Prostate gland (tissue), 2 donors: ENCODE data around the gene C18orf54. TPM values are rescaled to one million over a fixed set of nuclear protein-coding genes. Genes with fewer than 3 reads are reported as not detected.
"Not testable (repeated sequence)": the region's sequence is repeated elsewhere in the genome, so short reads cannot be mapped to it uniquely, and the experiment has no call there.

Experiments
- DNase-seq: peaks from one replicate; pipeline ENCODE4 v3.0.0-alpha.2; 2019; ENCODE audit warnings: low spot score
- H3K27ac ChIP-seq, 2 donors: fragments of 200-600 bp; sonication (generic); 2 replicates each; pipeline ENCODE4 v1.5.1; 2017 to 2019
- H3K27me3 ChIP-seq: fragments of 200-600 bp; sonication (generic); replicated peaks from 2 replicates; pipeline ENCODE4 v1.5.1; 2019; ENCODE audit not compliant: insufficient read depth
- H3K36me3 ChIP-seq, 2 donors: fragments of 200-600 bp; sonication (generic); 1 replicate in 1 of 2; 2 replicates in 1 of 2; pipeline versions ENCODE4 v1.5.1 to v1.8.1; 2017 to 2019
- H3K4me1 ChIP-seq: fragments of 200-600 bp; sonication (generic); replicated peaks from 2 replicates; pipeline ENCODE4 v1.5.1; 2019
- H3K4me3 ChIP-seq, 2 donors: fragments of 200-600 bp; sonication (generic); 2 replicates each; pipeline ENCODE4 v1.5.1; 2017 to 2019
- H3K9me3 ChIP-seq: fragments of 200-600 bp; sonication (generic); 2 replicates; pipeline ENCODE4 v1.5.1; 2017
- CTCF ChIP-seq, 4 experiments: fragments of 200-600 bp in 2 of 4; fragments of 450-650 bp in 2 of 4; sonication (generic) in 2 of 4; IDR thresholded peaks; 1 replicate in 3 of 4; 2 replicates in 1 of 4; pipeline ENCODE4 v1.5.1; 2016 to 2019; ENCODE audit warnings: antibody characterized with exemption in 4 of 4, mild to moderate bottlenecking in 2 of 4, moderate library complexity in 2 of 4
- POLR2A ChIP-seq: fragments of 450-650 bp; IDR thresholded peaks from one replicate; pipeline ENCODE4 v1.6.1; 2016; ENCODE audit warnings: antibody characterized with exemption, mild to moderate bottlenecking
- POLR2AphosphoS5 ChIP-seq: sonication (generic); formaldehyde crosslinking; IDR thresholded peaks from one replicate; pipeline ENCODE4 v1.6.1; 2017; ENCODE audit warnings: antibody characterized with exemption
- WGBS: methylation state at CpG from one replicate; pipeline ENCODE4 v1.1.5; 2018; 5-methylcytosine and 5-hydroxymethylcytosine counted together
- intact Hi-C: fragments of 100-400 bp; cut with DNase I; formaldehyde crosslinking; loops from one replicate; pipeline ENCODE4 v1.14.2; 2022
- total RNA-seq, 2 donors: library from RNA; depleted of rRNA; stranded (reverse); fragments of >200 nt; gene quantifications; one replicate each; pipeline ENCODE4 v1.1.0, GENCODE V29; 2016

The C18orf54 gene
- total RNA-seq, 2 donors from 2014 or later, result 1.3 to 5.6 TPM

DNA sequence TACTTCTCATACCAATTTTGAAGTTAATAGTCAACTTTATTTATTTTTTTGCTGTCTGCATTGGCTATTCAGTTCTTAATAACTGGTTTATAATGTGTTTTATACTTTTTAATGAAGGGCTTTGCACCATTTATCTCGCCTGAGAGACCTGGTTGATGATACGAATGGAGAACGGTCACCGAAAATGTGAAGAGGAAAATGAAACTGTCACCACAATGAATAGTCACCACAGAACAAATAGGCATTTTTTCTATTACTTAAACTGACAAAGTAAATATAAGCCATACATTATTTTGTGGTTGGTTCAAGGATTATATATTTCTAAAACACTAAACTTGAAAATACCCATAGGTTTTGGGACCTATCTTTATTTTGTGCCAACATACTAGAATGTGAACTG is 20.4 kb downstream of the C18orf54 start:
- 98% methylated on average over 4 of the region's 4 CpGs for WGBS
- Histone ChIP-seq H3K4me3 (no peak overlapping the region), H3K36me3 (no peaks in the 10 kb centered on the region), H3K4me1 (no peaks in the 10 kb centered on the region), H3K27ac (no peak overlapping the region), H3K27me3 (no peaks in the 10 kb centered on the region), H3K9me3 (no peaks in the 10 kb centered on the region)
- TF ChIP-seq POLR2A (no peak), CTCF (IDR thresholded peaks at IDR 0.05) (no peak), POLR2AphosphoS5 (no peak)
- intact Hi-C loops, result no loop called here
- DNase-seq, result no peak

DNA sequence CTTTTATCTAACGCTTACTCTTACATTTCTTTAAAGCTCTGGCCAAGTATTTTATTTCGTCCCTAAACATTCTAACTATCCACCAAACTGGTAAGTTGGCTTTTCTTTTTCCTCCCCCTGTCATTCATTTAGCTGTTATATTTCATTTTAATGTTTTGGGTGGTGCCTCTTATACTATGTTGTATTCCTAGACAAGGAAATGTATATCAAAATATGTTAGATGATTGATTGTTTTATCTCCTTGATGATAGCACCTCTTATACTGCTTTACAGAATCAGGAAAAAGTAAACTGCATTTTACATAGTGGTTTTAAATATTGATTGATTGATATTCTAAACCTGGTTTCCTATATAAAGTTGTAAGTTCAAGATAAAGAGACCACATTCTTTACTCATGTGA is 23.9 kb downstream of the C18orf54 start:
- Histone ChIP-seq H3K4me3 (no peak overlapping the region), H3K9me3 (no peaks in the 10 kb centered on the region), H3K4me1 (no peaks in the 10 kb centered on the region), H3K27me3 (no peaks in the 10 kb centered on the region), H3K27ac (no peak overlapping the region), H3K36me3 (no peaks in the 10 kb centered on the region)
- 69% methylated on average over 2 of the region's 2 CpGs for WGBS
- TF ChIP-seq POLR2AphosphoS5 (no peak), CTCF (IDR thresholded peaks at IDR 0.05) (no peak), POLR2A (no peak)
- intact Hi-C loops, result no loop called here
- DNase-seq, result no peak

GRCh38 chr18:54382076-54382475 is 24.4 kb downstream of the C18orf54 start:
- H3K27ac ChIP-seq, result no peak overlapping the region
- H3K9me3 ChIP-seq, result no peaks in the 10 kb centered on the region
- WGBS, result 92% methylated on average over 3 of the region's 3 CpGs
- no peak for TF ChIP-seq POLR2AphosphoS5
- no peak for TF ChIP-seq POLR2A
- no peak for TF ChIP-seq CTCF (IDR thresholded peaks at IDR 0.05)
- intact Hi-C loops, result no loop called here
- no peaks in the 10 kb centered on the region for H3K27me3 ChIP-seq
- no peak for DNase-seq
- no peaks in the 10 kb centered on the region for H3K36me3 ChIP-seq
- H3K4me1 ChIP-seq, result no peaks in the 10 kb centered on the region
- H3K4me3 ChIP-seq, result no peak overlapping the region

GRCh38 chr18:54382733-54383252 is 25.1 kb downstream of the C18orf54 start:
- DNase-seq, result no peak
- no peaks in the 10 kb centered on the region for H3K4me1 ChIP-seq
- intact Hi-C loops, result no loop called here
- no peaks in the 10 kb centered on the region for H3K27me3 ChIP-seq
- no peak for TF ChIP-seq CTCF (IDR thresholded peaks at IDR 0.05)
- TF ChIP-seq POLR2A, result no peak
- no peak for TF ChIP-seq POLR2AphosphoS5
- WGBS, result 91% methylated on average over 8 of the region's 8 CpGs
- no peaks in the 10 kb centered on the region for H3K9me3 ChIP-seq
- no peak overlapping the region for H3K4me3 ChIP-seq
- H3K27ac ChIP-seq, result no peak overlapping the region
- H3K36me3 ChIP-seq, result no peaks in the 10 kb centered on the region

GRCh38 chr18:54386043-54386442 is 28.3 kb downstream of the C18orf54 start:
- no peak for DNase-seq
- 36% methylated on average over 4 of the region's 4 CpGs for WGBS
- H3K9me3 ChIP-seq, result no peaks in the 10 kb centered on the region
- no peak overlapping the region for H3K4me3 ChIP-seq
- intact Hi-C loops, result no loop called here
- no peak overlapping the region for H3K27ac ChIP-seq
- H3K36me3 ChIP-seq, result no peaks in the 10 kb centered on the region
- H3K27me3 ChIP-seq, result no peaks in the 10 kb centered on the region
- no peak for TF ChIP-seq POLR2A
- TF ChIP-seq CTCF (IDR thresholded peaks at IDR 0.05), result no peak
- TF ChIP-seq POLR2AphosphoS5, result no peak
- H3K4me1 ChIP-seq, result no peaks in the 10 kb centered on the region

DNA sequence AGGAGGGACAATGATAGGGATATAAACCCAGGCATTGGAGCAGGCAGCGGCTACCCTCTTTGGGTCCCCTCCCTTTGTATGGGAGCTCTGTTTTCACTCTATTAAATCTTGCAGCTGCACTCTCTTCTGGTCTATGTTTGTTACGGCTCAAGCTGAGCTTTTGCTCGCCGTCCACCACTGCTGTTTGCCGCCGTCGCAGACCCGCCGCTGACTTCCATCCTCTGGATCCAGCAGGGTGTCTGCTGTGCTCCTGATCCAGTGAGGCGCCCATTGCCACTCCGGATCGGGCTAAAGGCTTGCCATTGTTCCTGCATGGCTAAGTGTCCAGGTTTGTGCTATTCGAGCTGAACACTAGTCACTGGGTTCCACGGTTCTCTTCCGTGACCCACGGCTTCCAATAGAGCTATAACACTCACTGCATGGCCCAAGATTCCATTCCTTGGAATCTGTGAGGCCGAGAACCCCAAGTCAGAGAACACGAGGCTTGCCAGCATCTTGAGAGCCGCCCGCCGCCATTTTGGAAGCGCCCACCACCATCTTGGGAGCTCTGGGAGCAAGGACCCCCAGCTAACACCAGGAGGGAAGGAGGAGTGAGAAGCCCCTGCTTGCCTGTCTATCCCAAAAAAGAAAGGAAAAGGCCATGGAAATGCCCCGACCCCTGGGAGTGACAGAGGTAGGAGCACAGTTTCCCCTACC is 29.2 kb downstream of the C18orf54 start:
- H3K36me3 ChIP-seq, DNase-seq, intact Hi-C loops, H3K27ac ChIP-seq, H3K27me3 ChIP-seq, H3K4me1 ChIP-seq, H3K9me3 ChIP-seq, H3K4me3 ChIP-seq: not testable (repeated sequence)
- 94% methylated on average over 23 of the region's 23 CpGs for WGBS
